Vagina (tissue), 2 donors: Measurements from ENCODE around the gene CHKB.

Experiments
- CTCF ChIP-seq, 3 experiments: fragments of 450-650 bp in 2 of 3; fragments of 200-600 bp in 1 of 3; sonication (generic) in 1 of 3; IDR thresholded peaks; one replicate each; pipeline ENCODE4 v1.5.1; 2017 to 2019; ENCODE audit warnings: antibody characterized with exemption in 3 of 3, mild to moderate bottlenecking in 2 of 3, moderate library complexity in 2 of 3
- POLR2A ChIP-seq, 2 donors: fragments of 450-650 bp; IDR thresholded peaks; one replicate each; pipeline ENCODE4 v1.6.1; 2017; ENCODE audit warnings: antibody characterized with exemption in 2 of 2, mild to moderate bottlenecking in 2 of 2, moderate library complexity in 2 of 2

GRCh38 chr22:50576070-50576469 lies 6.6 kb downstream of the CHKB start:
- TF ChIP-seq CTCF (IDR thresholded peaks at IDR 0.05): no peak
- no peak for TF ChIP-seq POLR2A (IDR thresholded peaks at IDR 0.05)
